Nephron progenitor cell (in vitro differentiated cells): ENCODE data around the gene TCL1B.

Experiments used
- DNase-seq: peaks from one replicate; pipeline ENCODE4 v3.0.0; 2021
- H3K27ac Mint-ChIP-seq: 2 replicates; pipeline ENCODE4 v1.8.0; 2021; ENCODE audit warnings: mild to moderate bottlenecking, moderate library complexity, mixed read lengths
- H3K27me3 Mint-ChIP-seq: 2 replicates; pipeline ENCODE4 v1.8.0; 2021; ENCODE audit warnings: mild to moderate bottlenecking, low read depth, mixed read lengths; ENCODE audit not compliant: poor library complexity
- H3K36me3 Mint-ChIP-seq: 2 replicates; pipeline ENCODE4 v1.8.0; 2021; ENCODE audit warnings: low read depth, mixed read lengths
- H3K4me1 Mint-ChIP-seq: 2 replicates; pipeline ENCODE4 v1.8.0; 2021; ENCODE audit warnings: mixed read lengths
- H3K4me3 Mint-ChIP-seq: 2 replicates; pipeline ENCODE4 v1.8.0; 2021; ENCODE audit warnings: mild to moderate bottlenecking, moderate library complexity, mixed read lengths
- H3K9me3 Mint-ChIP-seq: 2 replicates; pipeline ENCODE4 v1.8.0; 2021; ENCODE audit warnings: mild to moderate bottlenecking, moderate library complexity, mixed read lengths
- CTCF ChIP-seq: fragments of 200-600 bp; sonication (generic); IDR thresholded peaks from 2 replicates; pipeline ENCODE4 v1.5.0; 2021; ENCODE audit warnings: antibody characterized with exemption

Gene TCL1B

GRCh38 chr14:95685978-95686922 is at the start of gene TCL1B:
Gene TCL1B (plus strand): TSS chr14:95686426. CDS start chr14:95686468, 42 bp downstream.
- H3K36me3 Mint-ChIP-seq, result no peaks in the 10 kb centered on the region
- no peak within 1 kb of the TSS for H3K27ac Mint-ChIP-seq
- TF ChIP-seq CTCF, result no peak
- no peak within 1 kb of the TSS for H3K4me3 Mint-ChIP-seq
- peak; percentile 18 for DNase-seq
- H3K27me3 Mint-ChIP-seq, result peaks cover 18% of the 10 kb centered on the region
- no peaks in the 10 kb centered on the region for H3K9me3 Mint-ChIP-seq
- no peaks in the 10 kb centered on the region for H3K4me1 Mint-ChIP-seq

- Mint-ChIP-seq H3K4me1 (peaks cover 13% of the 10 kb centered on the region), H3K27ac (no peak overlapping the region), H3K36me3 (no peaks in the 10 kb centered on the region), H3K27me3 (peaks cover 11% of the 10 kb centered on the region), H3K4me3 (no peak overlapping the region), H3K9me3 (no peaks in the 10 kb centered on the region)
- TF ChIP-seq CTCF, result no peak
- DNase-seq, result no peak
Measured at GRCh38 chr14:95644981-95645380, 41.2 kb upstream of the TCL1B start.

DNA sequence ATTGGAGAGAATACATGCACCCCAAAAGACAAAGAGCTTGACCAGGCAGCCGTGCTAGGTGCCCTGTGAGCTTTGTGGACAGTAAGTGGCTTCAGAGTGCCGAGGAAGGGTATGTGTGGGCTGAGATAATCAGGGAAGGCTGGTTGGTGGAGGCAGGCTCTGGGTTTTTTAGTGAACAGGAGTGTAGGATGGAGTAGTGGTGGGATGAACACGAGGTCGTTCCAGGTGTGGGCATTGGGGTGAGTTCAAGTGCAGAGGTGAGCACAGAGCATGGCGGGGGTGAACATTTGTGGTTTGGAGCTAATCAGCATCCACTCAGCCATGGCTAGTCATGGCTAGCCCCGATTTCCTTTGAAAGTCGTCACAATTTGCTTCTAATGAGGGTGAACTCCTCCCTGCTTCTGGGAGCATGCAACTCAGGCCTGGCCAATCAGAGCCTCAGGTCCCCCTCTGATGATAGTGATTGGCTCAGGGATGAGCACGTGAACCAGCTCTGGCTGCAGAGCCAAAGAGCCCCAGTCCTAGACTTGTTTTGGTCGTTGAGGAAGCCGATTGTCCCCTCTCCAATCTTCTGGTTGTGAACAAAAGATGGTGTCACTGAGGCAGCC is 40.7 kb upstream of the TCL1B start:
- no peak overlapping the region for H3K4me3 Mint-ChIP-seq

GRCh38 chr14:95647926-95648325 is 38.3 kb upstream of the TCL1B start:
- peaks cover 10% of the 10 kb centered on the region for H3K27me3 Mint-ChIP-seq
- peaks cover 39% of the 10 kb centered on the region for H3K4me1 Mint-ChIP-seq
- no peak overlapping the region for H3K27ac Mint-ChIP-seq
- H3K9me3 Mint-ChIP-seq, result no peaks in the 10 kb centered on the region
- no peak overlapping the region for H3K4me3 Mint-ChIP-seq
- DNase-seq, result no peak
- H3K36me3 Mint-ChIP-seq, result no peaks in the 10 kb centered on the region
- no peak for TF ChIP-seq CTCF

More for the DNA sequence above, 40.7 kb upstream of the TCL1B start:
- H3K9me3 Mint-ChIP-seq, result no peaks in the 10 kb centered on the region
- H3K4me1 Mint-ChIP-seq, result peaks cover 17% of the 10 kb centered on the region
- DNase-seq, result no peak
- peaks cover 11% of the 10 kb centered on the region for H3K27me3 Mint-ChIP-seq
- no peaks in the 10 kb centered on the region for H3K36me3 Mint-ChIP-seq
- no peak overlapping the region for H3K27ac Mint-ChIP-seq
- TF ChIP-seq CTCF, result no peak

DNA sequence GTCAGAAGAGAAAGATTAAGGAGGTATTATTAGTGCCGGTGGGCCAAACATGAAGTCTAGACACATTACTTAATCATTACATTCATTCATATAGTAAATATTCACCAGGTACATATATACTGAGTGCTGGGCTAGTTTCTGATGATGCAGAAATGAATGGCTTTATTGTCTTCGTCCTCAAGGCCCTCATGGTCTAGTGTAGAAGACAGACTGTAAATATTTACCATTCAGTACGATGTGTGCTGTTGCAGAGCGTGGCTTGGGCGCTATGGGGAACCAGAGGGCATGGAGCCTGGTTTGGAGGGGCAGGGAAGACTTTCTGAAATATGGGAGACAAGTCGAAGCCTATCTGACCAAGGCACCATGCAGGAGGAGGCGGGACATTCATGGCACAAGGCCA is 37.0 kb upstream of the TCL1B start:
- Mint-ChIP-seq H3K27me3 (peaks cover 10% of the 10 kb centered on the region), H3K4me1 (peaks cover 43% of the 10 kb centered on the region), H3K9me3 (no peaks in the 10 kb centered on the region), H3K27ac (no peak overlapping the region), H3K4me3 (no peak overlapping the region), H3K36me3 (no peaks in the 10 kb centered on the region)
- DNase-seq, result no peak
- no peak for TF ChIP-seq CTCF
